MM.1S (cell line): ENCODE measurements around the gene KCNMA1.

Source experiments
- DNase-seq: peaks from one replicate; pipeline ENCODE4 v3.0.0-alpha.2; 2015
- H2AFZ ChIP-seq: fragments of 300-600 bp; sonication (generic); 2 replicates; pipeline ENCODE4 v1.6.0; 2016; ENCODE audit warnings: antibody characterized with exemption, low read length
- H3F3A ChIP-seq: fragments of 300-600 bp; sonication (generic); 2 replicates; pipeline ENCODE4 v1.6.1; 2016; ENCODE audit warnings: mild to moderate bottlenecking, antibody characterized with exemption, low read length, moderate library complexity, mixed read lengths; ENCODE audit not compliant: insufficient read depth
- H3K27ac ChIP-seq: fragments of 300-600 bp; sonication (generic); 2 replicates; pipeline ENCODE4 v1.5.1; 2016; ENCODE audit warnings: mild to moderate bottlenecking, low read length
- H3K27me3 ChIP-seq: fragments of 300-600 bp; sonication (generic); replicated peaks from 2 replicates; pipeline ENCODE4 v1.6.0; 2016; ENCODE audit warnings: low read length; ENCODE audit not compliant: insufficient read depth
- H3K36me3 ChIP-seq: fragments of 300-600 bp; sonication (generic); replicated peaks from 2 replicates; pipeline ENCODE4 v1.6.1; 2016; ENCODE audit warnings: mild to moderate bottlenecking, low read length, mixed read lengths; ENCODE audit not compliant: insufficient read depth
- H3K4me1 ChIP-seq: fragments of 300-600 bp; sonication (generic); 2 replicates; pipeline ENCODE4 v1.6.1; 2016; ENCODE audit warnings: low read length, mixed read lengths
- H3K4me2 ChIP-seq: fragments of 300-600 bp; sonication (generic); 2 replicates; pipeline ENCODE4 v1.6.0; 2016; ENCODE audit warnings: low read depth, low read length
- H3K4me3 ChIP-seq: fragments of 300-600 bp; sonication (generic); 2 replicates; pipeline ENCODE4 v1.5.1; 2016; ENCODE audit warnings: low read length, mixed read lengths
- H3K79me2 ChIP-seq: fragments of 300-600 bp; sonication (generic); 2 replicates; pipeline ENCODE4 v1.6.1; 2016; ENCODE audit warnings: mixed run types, low read length, mixed read lengths
- H3K9ac ChIP-seq: fragments of 300-600 bp; sonication (generic); 2 replicates; pipeline ENCODE4 v1.6.1; 2016; ENCODE audit warnings: low read length, mixed read lengths
- H3K9me2 ChIP-seq: fragments of 300-600 bp; sonication (generic); replicated peaks from 2 replicates; pipeline ENCODE4 v1.6.1; 2016; ENCODE audit warnings: mild to moderate bottlenecking, low read length, mixed read lengths; ENCODE audit not compliant: insufficient read depth
- H3K9me3 ChIP-seq: fragments of 300-600 bp; sonication (generic); replicated peaks from 2 replicates; pipeline ENCODE4 v1.6.1; 2016; ENCODE audit warnings: mild to moderate bottlenecking, low read length, mixed read lengths; ENCODE audit not compliant: insufficient read depth
- H4K20me1 ChIP-seq: fragments of 300-600 bp; sonication (generic); 2 replicates; pipeline ENCODE4 v1.6.1; 2016; ENCODE audit warnings: mild to moderate bottlenecking, low read length, moderate library complexity, mixed read lengths; ENCODE audit not compliant: insufficient read depth
- EZH2 ChIP-seq: fragments of 300-600 bp; sonication (generic); optimal IDR thresholded peaks from 2 replicates; pipeline ENCODE3; 2017; ENCODE audit warnings: low read depth, mild to moderate bottlenecking, antibody characterized with exemption, low read length, mixed read lengths
- EZH2phosphoT487 ChIP-seq: fragments of 300-600 bp; sonication (generic); IDR thresholded peaks from 2 replicates; pipeline ENCODE4 v1.6.1; 2018; ENCODE audit warnings: antibody characterized with exemption, low read length
- TF ChIP-seq, protein P1 (sequence below): fragments of 300-600 bp; sonication (generic); IDR thresholded peaks from 2 replicates; pipeline ENCODE4 v1.5.1; 2016; ENCODE audit warnings: antibody characterized with exemption, low read length, mixed read lengths

KCNMA1 gene

DNA sequence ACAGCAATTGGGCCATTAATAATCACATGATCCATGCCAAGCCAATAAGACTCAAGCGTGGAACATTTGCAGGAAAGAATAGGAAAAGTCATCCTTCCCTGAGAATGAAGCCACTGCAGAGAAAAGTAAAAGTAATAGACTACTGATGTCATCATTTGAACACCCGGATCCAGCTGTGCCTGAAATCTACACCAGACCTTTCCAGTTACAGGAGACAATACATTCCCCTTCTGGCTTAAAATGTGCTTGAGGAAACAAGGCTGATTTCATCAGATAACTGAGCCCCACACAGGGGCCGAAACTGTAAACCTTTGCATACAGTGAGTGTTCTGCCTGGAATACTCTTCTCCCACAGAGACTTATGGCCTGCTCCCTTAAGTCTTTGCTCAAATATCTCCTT, 232.8 kb downstream of the KCNMA1 start:
- Histone ChIP-seq H3K4me2 (no peak overlapping the region), H3K36me3 (no peaks in the 10 kb centered on the region), H2AFZ (no peak overlapping the region), H3K27me3 (no peaks in the 10 kb centered on the region), H3K9me2 (no peaks in the 10 kb centered on the region), H3K9ac (no peak overlapping the region), H3K4me1 (peaks cover 24% of the 10 kb centered on the region), H4K20me1 (no peaks in the 10 kb centered on the region), H3K27ac (no peak overlapping the region), H3F3A (no peaks in the 10 kb centered on the region; the same call in 1 of the 2 replicates), H3K4me3 (no peak overlapping the region), H3K9me3 (no peaks in the 10 kb centered on the region), H3K79me2 (no peaks in the 10 kb centered on the region)
- DNase-seq, result no peak
- TF ChIP-seq, protein P1, sequence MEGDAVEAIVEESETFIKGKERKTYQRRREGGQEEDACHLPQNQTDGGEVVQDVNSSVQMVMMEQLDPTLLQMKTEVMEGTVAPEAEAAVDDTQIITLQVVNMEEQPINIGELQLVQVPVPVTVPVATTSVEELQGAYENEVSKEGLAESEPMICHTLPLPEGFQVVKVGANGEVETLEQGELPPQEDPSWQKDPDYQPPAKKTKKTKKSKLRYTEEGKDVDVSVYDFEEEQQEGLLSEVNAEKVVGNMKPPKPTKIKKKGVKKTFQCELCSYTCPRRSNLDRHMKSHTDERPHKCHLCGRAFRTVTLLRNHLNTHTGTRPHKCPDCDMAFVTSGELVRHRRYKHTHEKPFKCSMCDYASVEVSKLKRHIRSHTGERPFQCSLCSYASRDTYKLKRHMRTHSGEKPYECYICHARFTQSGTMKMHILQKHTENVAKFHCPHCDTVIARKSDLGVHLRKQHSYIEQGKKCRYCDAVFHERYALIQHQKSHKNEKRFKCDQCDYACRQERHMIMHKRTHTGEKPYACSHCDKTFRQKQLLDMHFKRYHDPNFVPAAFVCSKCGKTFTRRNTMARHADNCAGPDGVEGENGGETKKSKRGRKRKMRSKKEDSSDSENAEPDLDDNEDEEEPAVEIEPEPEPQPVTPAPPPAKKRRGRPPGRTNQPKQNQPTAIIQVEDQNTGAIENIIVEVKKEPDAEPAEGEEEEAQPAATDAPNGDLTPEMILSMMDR, result no peak
- TF ChIP-seq EZH2phosphoT487 (no peak), EZH2 (no peak)

DNA sequence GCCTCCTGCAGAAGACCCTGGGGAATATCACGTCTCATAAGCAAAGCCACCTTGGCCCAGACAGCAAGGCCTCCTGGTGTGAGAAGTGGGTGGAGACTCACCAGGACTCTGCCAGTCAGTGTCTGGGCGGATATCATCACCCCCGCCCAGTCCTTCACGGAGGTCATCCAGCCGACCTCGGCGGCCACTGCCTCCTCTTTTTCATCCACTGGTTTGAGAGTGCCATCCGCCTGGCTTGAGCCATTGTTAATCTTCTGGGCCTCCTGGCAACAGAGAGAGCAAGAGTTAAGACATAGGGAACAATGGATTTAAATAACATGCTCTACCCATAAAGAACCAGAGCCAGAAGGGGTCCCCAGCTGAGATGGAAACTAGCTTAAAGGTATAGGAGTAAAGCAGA, 233.8 kb downstream of the KCNMA1 start:
- Histone ChIP-seq H3K9me3 (no peaks in the 10 kb centered on the region), H3K27ac (no peak overlapping the region), H3F3A (no peaks in the 10 kb centered on the region), H2AFZ (no peak overlapping the region), H3K9me2 (no peaks in the 10 kb centered on the region), H4K20me1 (no peaks in the 10 kb centered on the region), H3K27me3 (no peaks in the 10 kb centered on the region), H3K4me2 (no peak overlapping the region), H3K9ac (no peak overlapping the region), H3K4me3 (no peak overlapping the region), H3K79me2 (no peaks in the 10 kb centered on the region), H3K36me3 (no peaks in the 10 kb centered on the region), H3K4me1 (peaks cover 17% of the 10 kb centered on the region)
- no peak for TF ChIP-seq EZH2
- TF ChIP-seq, protein P1, result no peak
- no peak for TF ChIP-seq EZH2phosphoT487
- no peak for DNase-seq

DNA sequence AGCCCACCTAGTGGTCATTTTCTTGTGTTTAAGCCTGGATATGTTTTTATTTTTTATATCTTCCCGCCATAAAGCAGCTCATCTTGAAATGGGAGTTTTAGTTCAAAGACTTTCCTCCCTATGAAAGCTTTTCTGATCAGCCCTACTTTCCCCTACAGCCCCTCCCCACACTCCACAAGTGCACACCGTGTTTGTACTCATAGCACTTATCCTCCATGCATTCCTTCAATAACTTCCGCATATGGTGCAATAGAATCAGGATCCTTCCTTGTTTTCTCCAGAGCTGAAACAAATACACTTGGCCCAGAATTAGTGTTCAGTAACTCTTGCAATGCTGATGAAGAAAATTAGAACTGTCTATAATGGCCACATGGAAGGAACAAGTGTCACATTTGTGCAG, 235.9 kb downstream of the KCNMA1 start:
- no peak for DNase-seq

More for the DNA sequence above, 235.9 kb downstream of the KCNMA1 start:
- H2AFZ ChIP-seq, result no peak overlapping the region
- H3K9me3 ChIP-seq, result no peaks in the 10 kb centered on the region
- H3K4me3 ChIP-seq, result no peak overlapping the region
- no peak overlapping the region for H3K9ac ChIP-seq
- no peak overlapping the region for H3K4me2 ChIP-seq
- H3K4me1 ChIP-seq, result peaks cover 10% of the 10 kb centered on the region
- TF ChIP-seq EZH2phosphoT487, result no peak
- TF ChIP-seq, protein P1, result no peak
- TF ChIP-seq EZH2, result no peak
- H3K79me2 ChIP-seq, result no peaks in the 10 kb centered on the region
- H3K9me2 ChIP-seq, result no peaks in the 10 kb centered on the region
- no peaks in the 10 kb centered on the region for H3F3A ChIP-seq
- H4K20me1 ChIP-seq, result no peaks in the 10 kb centered on the region
- no peaks in the 10 kb centered on the region for H3K27me3 ChIP-seq
- H3K36me3 ChIP-seq, result no peaks in the 10 kb centered on the region
- H3K27ac ChIP-seq, result no peak overlapping the region
